Left ventricle myocardium inferior (tissue), 1 donor: ENCODE measurements around the gene ZNF775. TPM values are rescaled to one million over a fixed set of nuclear protein-coding genes. Genes with fewer than 3 reads are reported as not detected.

Experiments
- DNase-seq: peaks from one replicate; pipeline ENCODE4 v3.0.0-alpha.2; 2020
- H3K27ac ChIP-seq: fragments of 200-600 bp; replicated peaks from 2 replicates; pipeline ENCODE4 v1.8.0; 2021
- H3K27me3 ChIP-seq: fragments of 200-600 bp; 2 replicates; pipeline ENCODE4 v1.8.0; 2021; ENCODE audit warnings: low read depth
- H3K36me3 ChIP-seq: fragments of 200-600 bp; 2 replicates; pipeline ENCODE4 v1.8.0; 2021
- H3K4me1 ChIP-seq: fragments of 200-600 bp; 2 replicates; pipeline ENCODE4 v1.8.0; 2021
- H3K4me3 ChIP-seq: fragments of 200-600 bp; 2 replicates; pipeline ENCODE4 v1.8.0; 2021; ENCODE audit warnings: mild to moderate bottlenecking, moderate library complexity
- H3K9me3 ChIP-seq: fragments of 200-600 bp; replicated peaks from 2 replicates; pipeline ENCODE4 v1.8.0; 2021
- intact Hi-C: fragments of 100-400 bp; cut with micrococcal nuclease; formaldehyde crosslinking; loops from one replicate; pipeline ENCODE4 v1.11.0; 2022
- total RNA-seq: library from RNA; stranded (reverse); fragmentation: NEBNext Ultra II Directional; extraction: Animal tissue kit (Norgen Biotek cat#: 25700); gene quantifications from one replicate; pipeline ENCODE4 v1.2.1, GENCODE V29; 2021
- TF ChIP-seq, protein P1 (sequence below): fragments of 200-600 bp; IDR thresholded peaks from 2 replicates; pipeline ENCODE4 v1.8.0; 2021; ENCODE audit warnings: antibody characterized with exemption, mild to moderate bottlenecking, borderline replicate concordance
- donor health status: DM: no; HTN: yes; CAD: no; lungs with severe emphysema.

The ZNF775 gene
- total RNA-seq, 1 donor from 2014 or later: 3.1 TPM

- intact Hi-C loops: no loop called here
- no peak for DNase-seq
- Histone ChIP-seq H3K4me3 (no peak overlapping the region), H3K27me3 (no peaks in the 10 kb centered on the region), H3K36me3 (peaks cover 20% of the 10 kb centered on the region), H3K9me3 (no peaks in the 10 kb centered on the region), H3K27ac (peak overlapping the region; percentile 97), H3K4me1 (peaks cover 50% of the 10 kb centered on the region)
- TF ChIP-seq, protein P1, sequence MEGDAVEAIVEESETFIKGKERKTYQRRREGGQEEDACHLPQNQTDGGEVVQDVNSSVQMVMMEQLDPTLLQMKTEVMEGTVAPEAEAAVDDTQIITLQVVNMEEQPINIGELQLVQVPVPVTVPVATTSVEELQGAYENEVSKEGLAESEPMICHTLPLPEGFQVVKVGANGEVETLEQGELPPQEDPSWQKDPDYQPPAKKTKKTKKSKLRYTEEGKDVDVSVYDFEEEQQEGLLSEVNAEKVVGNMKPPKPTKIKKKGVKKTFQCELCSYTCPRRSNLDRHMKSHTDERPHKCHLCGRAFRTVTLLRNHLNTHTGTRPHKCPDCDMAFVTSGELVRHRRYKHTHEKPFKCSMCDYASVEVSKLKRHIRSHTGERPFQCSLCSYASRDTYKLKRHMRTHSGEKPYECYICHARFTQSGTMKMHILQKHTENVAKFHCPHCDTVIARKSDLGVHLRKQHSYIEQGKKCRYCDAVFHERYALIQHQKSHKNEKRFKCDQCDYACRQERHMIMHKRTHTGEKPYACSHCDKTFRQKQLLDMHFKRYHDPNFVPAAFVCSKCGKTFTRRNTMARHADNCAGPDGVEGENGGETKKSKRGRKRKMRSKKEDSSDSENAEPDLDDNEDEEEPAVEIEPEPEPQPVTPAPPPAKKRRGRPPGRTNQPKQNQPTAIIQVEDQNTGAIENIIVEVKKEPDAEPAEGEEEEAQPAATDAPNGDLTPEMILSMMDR: no peak
Observed at GRCh38 chr7:150377196-150377595, 1.9 kb upstream of the ZNF775 start.

DNA sequence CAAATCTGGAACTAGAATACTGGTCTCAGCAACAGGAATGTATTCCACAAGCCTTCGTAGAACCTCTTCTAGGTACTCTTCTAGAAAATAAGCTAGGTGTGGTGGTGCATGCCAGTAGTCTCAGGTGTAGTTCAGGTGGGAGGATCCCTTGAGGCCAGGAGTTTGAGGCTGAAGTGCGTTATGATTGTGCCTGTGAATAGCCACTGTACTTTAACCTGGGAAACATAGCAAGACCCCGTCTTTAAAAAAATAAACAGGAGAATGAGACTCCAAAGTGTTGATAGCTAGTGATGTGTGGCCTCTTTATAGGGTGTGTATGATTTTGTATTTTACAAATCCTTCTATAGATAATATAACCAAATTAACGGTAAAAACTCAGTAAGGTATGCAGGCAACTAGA is 1.5 kb upstream of the ZNF775 start:
- Histone ChIP-seq H3K9me3 (no peaks in the 10 kb centered on the region), H3K27ac (peak overlapping the region; percentile 97), H3K36me3 (peaks cover 15% of the 10 kb centered on the region), H3K27me3 (no peaks in the 10 kb centered on the region), H3K4me3 (no peak overlapping the region), H3K4me1 (peaks cover 45% of the 10 kb centered on the region)
- intact Hi-C loops: no loop called here
- TF ChIP-seq, protein P1: no peak
- DNase-seq: no peak

DNA sequence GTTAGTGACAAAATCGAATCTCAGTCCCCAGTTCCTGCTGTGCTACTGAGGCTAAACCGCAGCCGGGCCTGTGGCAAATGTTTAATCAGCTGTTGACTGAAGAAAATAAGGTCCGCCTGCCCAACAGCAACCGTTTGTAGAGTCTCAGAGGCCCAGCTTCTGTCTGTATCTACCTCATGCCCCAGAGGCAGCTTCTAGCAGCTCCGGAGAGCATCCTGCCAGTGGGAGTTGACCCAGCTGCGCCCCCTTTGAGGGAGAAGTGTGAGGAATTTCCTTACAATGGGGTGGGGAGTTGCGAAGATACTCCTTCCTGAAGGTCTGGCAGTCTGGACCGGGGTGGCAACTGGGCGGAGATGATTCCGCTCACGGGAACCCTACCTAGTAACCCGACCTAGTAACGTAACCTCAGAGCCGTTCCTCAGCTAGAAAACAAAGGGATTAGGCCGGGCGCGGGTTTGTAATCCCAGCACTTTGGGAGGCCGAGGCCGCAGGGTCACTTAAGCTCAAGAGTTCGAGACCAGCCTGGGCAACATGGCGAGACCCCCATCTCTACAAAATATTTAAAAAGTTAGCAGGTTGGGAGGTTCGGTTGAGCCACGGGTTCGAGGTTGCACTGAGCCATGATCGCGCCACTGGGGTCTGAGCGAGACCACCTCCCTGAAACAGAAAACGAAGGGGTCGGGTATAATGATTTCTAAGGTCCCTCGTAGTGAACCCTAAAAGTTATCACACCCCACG is 846 bp upstream of the ZNF775 start:
- Histone ChIP-seq H3K27me3 (no peaks in the 10 kb centered on the region), H3K36me3 (peaks cover 10% of the 10 kb centered on the region), H3K4me3 (peak overlapping the region; percentile 95), H3K27ac (peak overlapping the region; percentile 97), H3K9me3 (no peaks in the 10 kb centered on the region), H3K4me1 (peaks cover 39% of the 10 kb centered on the region)
- TF ChIP-seq, protein P1: peak; percentile 13
- DNase-seq: peak; percentile 55
- intact Hi-C loops: no loop called here

DNA sequence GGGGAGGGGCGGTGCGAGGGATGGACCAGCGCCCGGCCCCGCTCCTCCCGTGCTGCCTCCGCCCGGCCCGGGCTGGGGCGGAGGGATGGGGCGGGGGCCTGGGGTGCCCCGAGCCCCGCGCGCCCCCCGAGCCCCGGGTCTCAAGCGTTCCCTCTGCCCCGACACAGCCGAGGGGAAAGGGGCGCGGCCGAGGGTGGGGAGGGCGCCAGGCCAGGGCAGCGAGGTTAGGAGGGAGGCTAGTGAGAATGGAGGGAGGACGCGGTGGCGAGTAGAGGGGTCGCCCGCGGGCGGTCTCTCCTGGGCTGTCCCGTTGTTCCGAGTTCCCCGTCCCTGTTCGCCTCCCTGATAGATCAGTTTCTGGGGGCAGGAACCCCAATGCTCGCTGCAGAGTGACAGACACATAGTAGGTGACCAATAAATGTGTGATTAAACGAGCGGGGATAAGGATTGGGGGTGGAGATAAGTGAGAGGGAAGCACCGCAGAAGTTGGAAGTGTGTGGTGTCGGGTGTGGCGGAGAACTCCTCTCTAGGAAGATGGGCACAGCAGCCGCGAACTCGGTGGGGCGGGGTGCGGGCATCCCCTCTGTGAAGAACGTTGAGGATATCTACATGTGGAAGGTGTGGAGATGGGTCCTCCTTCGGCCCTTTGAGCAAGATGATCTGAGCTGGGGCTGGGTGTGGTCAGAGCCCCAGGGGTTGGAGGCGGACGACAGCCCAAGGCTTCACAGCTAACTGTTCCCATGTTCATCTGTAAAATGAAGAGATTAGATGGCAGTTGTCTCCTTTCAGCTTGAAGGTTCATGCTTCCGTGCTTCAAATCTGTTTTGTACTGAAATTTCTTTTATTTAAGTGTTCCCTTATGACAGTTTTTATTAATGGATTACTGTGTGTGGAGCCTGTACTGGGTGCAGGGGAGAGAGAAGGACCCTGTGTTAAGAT is 580 bp downstream of the ZNF775 start:
- H3K36me3 ChIP-seq: no peaks in the 10 kb centered on the region
- H3K27ac ChIP-seq: peak overlapping the region; percentile 97
- intact Hi-C loops: no loop called here
- TF ChIP-seq, protein P1: no peak
- DNase-seq: no peak
- no peaks in the 10 kb centered on the region for H3K9me3 ChIP-seq
- peak overlapping the region; percentile 95 for H3K4me3 ChIP-seq
- H3K4me1 ChIP-seq: peaks cover 31% of the 10 kb centered on the region
- no peaks in the 10 kb centered on the region for H3K27me3 ChIP-seq

DNA sequence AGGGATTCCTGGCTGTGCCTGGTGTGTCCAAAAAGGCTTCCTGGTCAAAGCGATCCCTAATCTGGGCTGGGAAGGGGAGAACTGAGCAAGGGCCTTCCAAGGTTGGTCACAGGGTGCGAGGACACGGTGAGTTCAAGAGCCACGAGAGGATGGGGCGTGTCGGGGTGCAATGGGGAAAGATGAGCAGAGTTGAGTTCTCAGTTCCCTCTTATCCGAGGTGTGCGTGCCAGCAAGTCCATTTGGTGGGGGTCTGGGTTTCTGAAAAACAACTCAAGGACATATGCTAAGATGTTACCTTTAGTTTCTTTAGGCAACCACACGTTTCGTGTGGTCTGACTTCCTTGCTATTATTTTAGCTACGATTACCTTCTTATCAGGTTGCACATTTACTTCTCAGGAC is 1.3 kb downstream of the ZNF775 start:
- peaks cover 32% of the 10 kb centered on the region for H3K4me1 ChIP-seq

More for the DNA sequence above, 1.3 kb downstream of the ZNF775 start:
- TF ChIP-seq, protein P1: no peak
- Histone ChIP-seq H3K36me3 (no peaks in the 10 kb centered on the region), H3K9me3 (no peaks in the 10 kb centered on the region), H3K27ac (peak overlapping the region; percentile 97), H3K27me3 (no peaks in the 10 kb centered on the region), H3K4me3 (peak overlapping the region; percentile 95)
- no peak for DNase-seq
- intact Hi-C loops: no loop called here
